ENCODE measurements around the gene ADAM17. TPM values are rescaled to one million over a fixed set of nuclear protein-coding genes. Genes with fewer than 3 reads are reported as not detected.

The ADAM17 gene
- total RNA-seq, 2 donors from 2014 or later, result 21.8 to 32.4 TPM

- no peak for DNase-seq (ENCODE audit: low spot score)
- H3K4me3 ChIP-seq, result no peak overlapping the region
- H3K27ac ChIP-seq, result no peak overlapping the region
- peaks cover 39% of the 10 kb centered on the region for H3K36me3 ChIP-seq
- no peak for TF ChIP-seq CTCF (IDR thresholded peaks at IDR 0.05)
- H3K4me1 ChIP-seq (ENCODE audit: control insufficient read depth in 1 of 2, low read depth in 2 of 2), result peaks cover 8 to 42% of the 10 kb centered on the region in 2 donors
- H3K27me3 ChIP-seq (replicated peaks; ENCODE audit: insufficient read depth), result no peaks in the 10 kb centered on the region
- ATAC-seq (ENCODE audit: insufficient number of reproducible peaks, low FRiP score, low read depth), result no peak
- no peaks in the 10 kb centered on the region for H3K9me3 ChIP-seq
These were observed 75.5 kb downstream of the ADAM17 start for GRCh38 chr2:9480157-9480556.

DNA sequence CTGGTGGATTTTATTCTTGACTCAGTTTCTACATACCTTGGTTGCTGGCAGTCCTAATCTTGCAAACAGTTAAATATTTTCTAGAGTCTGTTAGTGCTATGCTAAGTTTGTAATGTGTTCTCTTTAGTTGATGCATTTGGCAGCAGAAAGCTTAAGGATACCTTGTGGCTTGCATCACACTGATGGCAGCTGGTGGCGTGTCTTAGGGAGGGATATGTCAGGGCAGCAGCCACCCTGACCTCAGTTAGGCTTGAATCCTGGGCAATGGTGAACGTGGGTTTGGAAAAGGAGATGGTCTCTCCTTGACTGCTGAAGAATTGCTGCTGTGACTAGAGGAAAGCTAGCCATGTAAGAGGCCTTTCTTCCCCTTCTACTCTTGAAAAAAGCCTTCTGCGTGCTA is 77.1 kb downstream of the ADAM17 start:
- Histone ChIP-seq H3K9me3 (no peaks in the 10 kb centered on the region), H3K4me1 (ENCODE audit: control insufficient read depth in 1 of 2, low read depth in 2 of 2) (peaks cover 11 to 42% of the 10 kb centered on the region in 2 donors), H3K27ac (peak overlapping the region in 1 of 2 donors; percentile 20), H3K4me3 (no peak overlapping the region), H3K36me3 (peaks cover 23% of the 10 kb centered on the region), H3K27me3 (replicated peaks; ENCODE audit: insufficient read depth) (no peaks in the 10 kb centered on the region)
- ATAC-seq (ENCODE audit: insufficient number of reproducible peaks, low FRiP score, low read depth), result no peak
- TF ChIP-seq CTCF (IDR thresholded peaks at IDR 0.05), result no peak
- no peak for DNase-seq (ENCODE audit: low spot score)

- DNase-seq (ENCODE audit: low spot score), result no peak
- no peak for TF ChIP-seq CTCF (IDR thresholded peaks at IDR 0.05)
- Histone ChIP-seq H3K9me3 (no peaks in the 10 kb centered on the region), H3K4me1 (ENCODE audit: control insufficient read depth in 1 of 2, low read depth in 2 of 2) (peaks cover 11 to 44% of the 10 kb centered on the region in 2 donors), H3K27ac (no peak overlapping the region), H3K4me3 (no peak overlapping the region), H3K27me3 (replicated peaks; ENCODE audit: insufficient read depth) (no peaks in the 10 kb centered on the region), H3K36me3 (peaks cover 17% of the 10 kb centered on the region)
- ATAC-seq (ENCODE audit: insufficient number of reproducible peaks, low FRiP score, low read depth), result no peak
These were observed 77.7 kb downstream of the ADAM17 start for GRCh38 chr2:9477914-9478313.

DNA sequence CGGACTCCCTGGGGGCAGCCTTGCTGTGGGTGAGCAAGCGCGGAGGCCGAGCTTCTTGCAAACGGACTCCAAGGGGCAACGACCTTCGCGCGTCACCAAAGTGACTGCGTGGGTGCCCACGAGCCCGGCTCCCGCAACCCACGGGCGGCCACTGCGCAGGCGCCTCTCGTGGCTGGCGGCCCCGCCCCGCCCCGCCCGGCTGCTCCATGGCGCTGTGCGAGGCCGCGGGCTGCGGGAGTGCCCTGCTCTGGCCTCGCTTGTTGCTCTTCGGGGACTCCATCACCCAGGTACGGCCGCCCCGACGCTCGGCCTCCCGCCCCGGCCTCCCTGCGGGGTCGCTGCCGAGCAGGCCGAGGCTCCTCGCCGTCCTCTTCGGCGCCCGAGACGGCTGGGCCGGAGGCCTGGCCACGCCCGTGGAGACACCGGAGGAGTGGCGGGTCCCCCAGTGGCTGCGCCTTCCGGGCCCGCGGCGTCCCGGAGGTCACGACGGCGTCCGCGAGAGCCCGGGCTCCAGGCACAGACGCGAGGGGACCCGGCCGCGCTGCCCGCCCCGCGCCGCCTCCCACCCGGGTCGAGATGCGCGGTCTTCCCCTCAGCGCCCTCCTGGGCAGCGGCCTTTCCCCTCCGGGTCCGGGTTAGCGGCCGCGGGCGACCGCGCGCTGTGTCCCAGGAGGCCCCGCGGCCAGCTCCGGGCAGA is 81.1 kb downstream of the ADAM17 start, which contains the start of gene IAH1:
TSS of gene IAH1 (plus strand) at position 191 of the 697 bp plus-strand sequence. CDS start at position 207, 16 bp downstream.
- H3K9me3 ChIP-seq, result no peaks in the 10 kb centered on the region
- peak; percentile 45 for ATAC-seq (ENCODE audit: insufficient number of reproducible peaks, low FRiP score, low read depth)
- peak within 1 kb of the TSS; percentile 76 to 84 for H3K27ac ChIP-seq
- no peaks in the 10 kb centered on the region for H3K27me3 ChIP-seq (replicated peaks; ENCODE audit: insufficient read depth)
- no peak for DNase-seq (ENCODE audit: low spot score)
- no peak for TF ChIP-seq CTCF (IDR thresholded peaks at IDR 0.05)
- H3K4me1 ChIP-seq (ENCODE audit: control insufficient read depth in 1 of 2, low read depth in 2 of 2), result peaks cover 11 to 44% of the 10 kb centered on the region in 2 donors
- H3K36me3 ChIP-seq, result no peaks in the 10 kb centered on the region
- peak within 1 kb of the TSS; percentile 89 for H3K4me3 ChIP-seq

- DNase-seq (ENCODE audit: low spot score), result no peak
- H3K4me1 ChIP-seq (ENCODE audit: control insufficient read depth in 1 of 2, low read depth in 2 of 2), result peaks cover 11 to 44% of the 10 kb centered on the region in 2 donors
- H3K27ac ChIP-seq, result peak overlapping the region; percentile 76 to 84
These were observed 81.7 kb downstream of the ADAM17 start for GRCh38 chr2:9473985-9474360.

More at GRCh38 chr2:9473985-9474360, 81.7 kb downstream of the ADAM17 start:
- Histone ChIP-seq H3K27me3 (replicated peaks; ENCODE audit: insufficient read depth) (no peaks in the 10 kb centered on the region), H3K4me3 (peak overlapping the region; percentile 89), H3K36me3 (no peaks in the 10 kb centered on the region), H3K9me3 (no peaks in the 10 kb centered on the region)
- no peak for ATAC-seq (ENCODE audit: insufficient number of reproducible peaks, low FRiP score, low read depth)
- no peak for TF ChIP-seq CTCF (IDR thresholded peaks at IDR 0.05)

Data from thoracic aorta (tissue), 2 donors.